Endothelial cell of umbilical vein (primary cell): Measurements from ENCODE around the gene MAML3.

Experiments
- CTCF ChIP-seq, 2 donors: IDR thresholded peaks; 1 replicate in 1 of 2; 2 replicates in 1 of 2; pipeline ENCODE4 v1.5.1; 2011; ENCODE audit warnings: low read length in 2 of 2, mild to moderate bottlenecking in 2 of 2, moderate library complexity in 2 of 2, control low read depth in 1 of 2, inconsistent platforms in 1 of 2, low read depth in 1 of 2; ENCODE audit not compliant: insufficient read depth in 1 of 2; ENCODE audit errors: extremely low read depth in 1 of 2
- EZH2 ChIP-seq: IDR thresholded peaks from 2 replicates; pipeline ENCODE4 v1.6.1; 2012; ENCODE audit warnings: borderline replicate concordance, low read depth, mild to moderate bottlenecking, moderate library complexity, low read length, inconsistent platforms; ENCODE audit not compliant: severe bottlenecking
- GATA2 ChIP-seq: IDR thresholded peaks from 2 replicates; pipeline ENCODE4 v1.7.0; 2011; ENCODE audit warnings: low read depth, mild to moderate bottlenecking, moderate library complexity, mixed read lengths, low read length; ENCODE audit not compliant: insufficient read length, insufficient read depth
- JUN ChIP-seq: IDR thresholded peaks from 2 replicates; pipeline ENCODE4 v1.6.1; 2011; ENCODE audit warnings: borderline replicate concordance, low read depth; ENCODE audit not compliant: insufficient read length, insufficient read depth
- MYC ChIP-seq: IDR thresholded peaks from one replicate; pipeline ENCODE4 v1.6.1; 2011; ENCODE audit warnings: mild to moderate bottlenecking, low read depth, low read length
- POLR2A ChIP-seq: IDR thresholded peaks from 2 replicates; pipeline ENCODE4 v1.6.1; 2012; ENCODE audit warnings: low read depth, mild to moderate bottlenecking, control low read depth, low read length
- POLR2AphosphoS5 ChIP-seq: IDR thresholded peaks from 2 replicates; pipeline ENCODE4 v1.6.1; 2012; ENCODE audit warnings: low read depth, mild to moderate bottlenecking, control low read depth, low read length, moderate library complexity; ENCODE audit not compliant: insufficient read depth
- TF ChIP-seq, protein P1 (sequence below): IDR thresholded peaks from 2 replicates; pipeline ENCODE4 v1.6.1; 2011; ENCODE audit not compliant: insufficient read depth, insufficient read length

DNA sequence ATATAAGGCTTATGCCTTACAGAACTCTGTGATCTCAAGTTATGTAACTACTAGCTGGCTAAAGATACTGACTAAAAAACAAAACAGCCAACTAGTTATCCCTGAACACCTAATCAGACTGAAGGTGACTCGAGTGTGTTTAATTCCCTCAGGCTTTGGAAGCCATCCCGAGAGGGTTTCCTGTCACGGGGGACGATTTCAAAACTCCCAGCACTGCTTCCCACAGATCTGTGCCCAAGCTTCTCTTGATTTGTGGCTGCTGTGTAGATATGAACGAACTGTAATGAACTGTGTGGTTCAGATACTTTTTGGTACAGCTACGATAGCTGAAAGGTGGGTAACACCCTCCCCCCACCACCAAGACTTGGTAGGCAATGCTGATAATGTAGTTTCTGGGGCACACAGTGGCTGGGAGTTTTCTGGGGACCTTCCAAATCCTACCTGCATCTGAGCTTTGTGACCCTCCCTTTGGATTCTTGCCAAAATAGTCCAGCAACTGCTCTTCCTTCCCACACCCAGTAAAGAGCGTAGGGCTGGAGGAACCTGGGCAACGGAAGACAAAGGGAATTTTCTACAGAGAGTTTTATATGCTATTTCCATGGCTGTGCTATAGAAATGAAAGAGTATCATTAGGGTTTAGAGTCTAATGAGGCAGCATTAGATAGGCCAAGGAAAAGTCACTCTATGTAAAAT lies 339.5 kb downstream of the MAML3 start:
- TF ChIP-seq POLR2AphosphoS5 (no peak), POLR2A (no peak), CTCF (IDR thresholded peaks at IDR 0.05; ENCODE audit: extremely low read depth in 1 of 2, insufficient read depth in 1 of 2, low read depth in 1 of 2, low read length in 2 of 2) (no peak), EZH2 (no peak), JUN (no peak), GATA2 (no peak), MYC (no peak)
- TF ChIP-seq, protein P1, sequence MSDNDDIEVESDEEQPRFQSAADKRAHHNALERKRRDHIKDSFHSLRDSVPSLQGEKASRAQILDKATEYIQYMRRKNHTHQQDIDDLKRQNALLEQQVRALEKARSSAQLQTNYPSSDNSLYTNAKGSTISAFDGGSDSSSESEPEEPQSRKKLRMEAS = no peak
